Keratinocyte (primary cell): Measurements from ENCODE around the gene CLEC17A. TPM values are rescaled to one million over a fixed set of nuclear protein-coding genes. Genes with fewer than 3 reads are reported as not detected.

ENCODE experiments used
- DNase-seq: peaks from one replicate; pipeline ENCODE4 v3.0.0-alpha.2; 2011; ENCODE audit warnings: low read depth, missing footprints, low spot score
- FAIRE-seq: peaks from 2 replicates; lab custom pipeline; 2011; peaks lifted over from hg19 to GRCh38; lab: Jason Lieb, UNC
- H2AFZ ChIP-seq: 2 replicates; pipeline ENCODE4 v1.6.0; 2012; ENCODE audit warnings: low read length, control low read depth, inconsistent platforms; ENCODE audit not compliant: control insufficient read depth
- H3K27ac ChIP-seq: 2 replicates; pipeline ENCODE4 v1.5.1; 2011; ENCODE audit warnings: low read length; ENCODE audit not compliant: control insufficient read depth, insufficient read depth
- H3K27me3 ChIP-seq: 3 replicates; pipeline ENCODE4 v1.6.0; 2011; ENCODE audit warnings: low read length; ENCODE audit not compliant: control insufficient read depth, insufficient read depth; ENCODE audit errors: extremely low read depth
- H3K36me3 ChIP-seq, 2 experiments: 2 replicates in 1 of 2; 3 replicates in 1 of 2; pipeline ENCODE4 v1.5.1; 2011; ENCODE audit warnings: low read length in 2 of 2, mild to moderate bottlenecking in 1 of 2; ENCODE audit not compliant: control insufficient read depth in 2 of 2, insufficient read depth in 2 of 2; ENCODE audit errors: extremely low read depth in 1 of 2
- H3K4me1 ChIP-seq: 3 replicates; pipeline ENCODE4 v1.5.1; 2011; ENCODE audit warnings: low read length; ENCODE audit not compliant: control insufficient read depth, insufficient read depth; ENCODE audit errors: extremely low read depth
- H3K4me2 ChIP-seq: 3 replicates; pipeline ENCODE4 v1.6.0; 2011; ENCODE audit warnings: low read depth, low read length; ENCODE audit not compliant: control insufficient read depth, insufficient read depth; ENCODE audit errors: extremely low read depth
- H3K4me3 ChIP-seq, 3 experiments: fragments of 200-600 bp in 1 of 3; sonication (generic) in 1 of 3; 2 replicates in 2 of 3; 3 replicates in 1 of 3; pipeline ENCODE4 v1.5.1; 2011 to 2016; ENCODE audit warnings: low read length in 3 of 3, mild to moderate bottlenecking in 3 of 3, control low read depth in 2 of 3, inconsistent platforms in 1 of 3, low read depth in 1 of 3, mixed read lengths in 1 of 3, mixed run types in 1 of 3, moderate library complexity in 1 of 3; ENCODE audit not compliant: control insufficient read depth in 2 of 3, insufficient read depth in 2 of 3; ENCODE audit errors: extremely low read depth in 1 of 3
- H3K79me2 ChIP-seq: 2 replicates; pipeline ENCODE4 v1.6.0; 2012; ENCODE audit warnings: low read length; ENCODE audit not compliant: control insufficient read depth, insufficient read depth
- H3K9ac ChIP-seq: 3 replicates; pipeline ENCODE4 v1.6.0; 2011; ENCODE audit warnings: low read length; ENCODE audit not compliant: control insufficient read depth, insufficient read depth; ENCODE audit errors: extremely low read depth
- H3K9me1 ChIP-seq: 3 replicates; pipeline ENCODE4 v1.6.0; 2011; ENCODE audit warnings: low read length; ENCODE audit not compliant: control insufficient read depth, insufficient read depth; ENCODE audit errors: extremely low read depth
- H3K9me3 ChIP-seq: 2 replicates; pipeline ENCODE4 v1.5.1; 2012; ENCODE audit warnings: low read depth, low read length; ENCODE audit not compliant: control insufficient read depth
- H4K20me1 ChIP-seq: 3 replicates; pipeline ENCODE4 v1.6.0; 2011; ENCODE audit warnings: low read length; ENCODE audit not compliant: control insufficient read depth, insufficient read depth; ENCODE audit errors: extremely low read depth
- EZH2 ChIP-seq: IDR thresholded peaks from one replicate; pipeline ENCODE4 v1.6.1; 2012; ENCODE audit warnings: inconsistent platforms, mild to moderate bottlenecking, low read length, moderate library complexity
- dilution Hi-C: fragments of 300-500 bp; cut with MboI; formaldehyde crosslinking; loops from one replicate; pipeline ENCODE4 v1.7.0; 2020; ENCODE audit warnings: low sequenced_read_pairs; ENCODE audit not compliant: extremely low pct_ligation_motif_present
- polyA plus RNA-seq, 5 experiments: library from polyadenylated mRNA; depleted of rRNA in 3 of 5; stranded (reverse) in 3 of 5; stranded (forward) in 1 of 5; unstranded in 1 of 5; fragments of >200 nt; gene quantifications; 1 replicate in 1 of 5; 2 replicates in 3 of 5; 3 replicates in 1 of 5; pipeline versions ENCODE4 v1.2.1 to v1.2.3, GENCODE V29; 2011 to 2012; ENCODE audit warnings: missing spikeins in 2 of 5, low read depth in 1 of 5, low replicate concordance in 1 of 5
- TF ChIP-seq, protein P1 (sequence below), 3 experiments: IDR thresholded peaks in 1 of 3; conservative IDR thresholded peaks in 1 of 3; optimal IDR thresholded peaks in 1 of 3; 2 replicates in 2 of 3; 3 replicates in 1 of 3; pipeline versions ENCODE3 to v1.5.1; 2011; ENCODE audit warnings: low read length in 3 of 3, mild to moderate bottlenecking in 3 of 3, moderate library complexity in 2 of 3, control low read depth in 1 of 3, inconsistent platforms in 1 of 3; ENCODE audit not compliant: insufficient read depth in 2 of 3; ENCODE audit errors: extremely low read depth in 1 of 3

CLEC17A gene
- polyA plus RNA-seq, 1 donor (not counting 4 experiments of a cell fraction or from before 2014, with no cell fraction given), result not detected

DNA sequence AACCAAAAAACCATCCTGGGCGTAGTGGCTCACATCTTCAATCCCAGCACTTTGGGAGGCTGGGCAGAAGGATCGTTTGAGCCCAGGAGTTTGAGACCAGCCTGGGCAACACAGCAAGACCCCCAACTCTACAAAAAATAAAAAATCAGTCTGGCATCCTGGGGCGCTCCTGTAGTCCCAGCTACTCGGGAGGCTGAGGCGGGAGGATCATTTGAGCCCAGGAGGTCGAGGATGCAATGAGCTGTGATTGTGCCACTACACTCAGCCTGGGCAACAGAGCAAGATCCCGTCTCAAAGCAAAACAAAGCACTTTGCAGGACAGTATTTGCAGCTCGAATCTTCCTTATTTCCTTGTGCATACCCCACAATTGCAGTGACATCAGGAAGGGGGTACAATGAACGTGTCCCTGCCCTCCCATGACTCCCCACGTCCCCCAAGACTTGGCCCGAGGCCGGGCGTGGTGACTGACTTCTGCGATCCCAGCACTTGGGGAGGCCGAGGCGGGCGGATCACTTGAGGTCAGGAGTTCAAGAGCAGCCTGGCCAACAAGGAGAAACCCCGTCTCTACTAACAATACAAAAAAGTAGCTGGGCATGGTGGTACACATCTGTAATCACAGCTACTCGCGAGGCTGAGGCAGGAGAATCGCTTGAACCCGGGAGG lies 11.9 kb upstream of the CLEC17A start:
- Histone ChIP-seq H3K4me3 (peak overlapping the region; percentile 98 to 100 (median 99)), H4K20me1 (no peaks in the 10 kb centered on the region), H3K4me2 (peak overlapping the region; percentile 97), H2AFZ (peak overlapping the region; percentile 97), H3K4me1 (peaks cover 12% of the 10 kb centered on the region), H3K36me3 (peaks cover 4% of the 10 kb centered on the region in 2 experiments), H3K27me3 (no peaks in the 10 kb centered on the region), H3K27ac (peak overlapping the region; percentile 78), H3K9me3 (no peaks in the 10 kb centered on the region), H3K79me2 (peaks cover 37% of the 10 kb centered on the region), H3K9me1 (no peaks in the 10 kb centered on the region), H3K9ac (peak overlapping the region; percentile 96)
- no peak for DNase-seq
- dilution Hi-C loops, result no loop called here
- no peak for FAIRE-seq
- no peak for TF ChIP-seq EZH2
- TF ChIP-seq, protein P1, sequence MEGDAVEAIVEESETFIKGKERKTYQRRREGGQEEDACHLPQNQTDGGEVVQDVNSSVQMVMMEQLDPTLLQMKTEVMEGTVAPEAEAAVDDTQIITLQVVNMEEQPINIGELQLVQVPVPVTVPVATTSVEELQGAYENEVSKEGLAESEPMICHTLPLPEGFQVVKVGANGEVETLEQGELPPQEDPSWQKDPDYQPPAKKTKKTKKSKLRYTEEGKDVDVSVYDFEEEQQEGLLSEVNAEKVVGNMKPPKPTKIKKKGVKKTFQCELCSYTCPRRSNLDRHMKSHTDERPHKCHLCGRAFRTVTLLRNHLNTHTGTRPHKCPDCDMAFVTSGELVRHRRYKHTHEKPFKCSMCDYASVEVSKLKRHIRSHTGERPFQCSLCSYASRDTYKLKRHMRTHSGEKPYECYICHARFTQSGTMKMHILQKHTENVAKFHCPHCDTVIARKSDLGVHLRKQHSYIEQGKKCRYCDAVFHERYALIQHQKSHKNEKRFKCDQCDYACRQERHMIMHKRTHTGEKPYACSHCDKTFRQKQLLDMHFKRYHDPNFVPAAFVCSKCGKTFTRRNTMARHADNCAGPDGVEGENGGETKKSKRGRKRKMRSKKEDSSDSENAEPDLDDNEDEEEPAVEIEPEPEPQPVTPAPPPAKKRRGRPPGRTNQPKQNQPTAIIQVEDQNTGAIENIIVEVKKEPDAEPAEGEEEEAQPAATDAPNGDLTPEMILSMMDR (optimal IDR thresholded peaks at IDR 0.05 in 1 of 3, IDR thresholded peaks at IDR 0.05 in 1 of 3, conservative IDR thresholded peaks at IDR 0.05 in 1 of 3; ENCODE audit: extremely low read depth in 1 of 3, insufficient read depth in 2 of 3, low read length in 3 of 3), result no peak

DNA sequence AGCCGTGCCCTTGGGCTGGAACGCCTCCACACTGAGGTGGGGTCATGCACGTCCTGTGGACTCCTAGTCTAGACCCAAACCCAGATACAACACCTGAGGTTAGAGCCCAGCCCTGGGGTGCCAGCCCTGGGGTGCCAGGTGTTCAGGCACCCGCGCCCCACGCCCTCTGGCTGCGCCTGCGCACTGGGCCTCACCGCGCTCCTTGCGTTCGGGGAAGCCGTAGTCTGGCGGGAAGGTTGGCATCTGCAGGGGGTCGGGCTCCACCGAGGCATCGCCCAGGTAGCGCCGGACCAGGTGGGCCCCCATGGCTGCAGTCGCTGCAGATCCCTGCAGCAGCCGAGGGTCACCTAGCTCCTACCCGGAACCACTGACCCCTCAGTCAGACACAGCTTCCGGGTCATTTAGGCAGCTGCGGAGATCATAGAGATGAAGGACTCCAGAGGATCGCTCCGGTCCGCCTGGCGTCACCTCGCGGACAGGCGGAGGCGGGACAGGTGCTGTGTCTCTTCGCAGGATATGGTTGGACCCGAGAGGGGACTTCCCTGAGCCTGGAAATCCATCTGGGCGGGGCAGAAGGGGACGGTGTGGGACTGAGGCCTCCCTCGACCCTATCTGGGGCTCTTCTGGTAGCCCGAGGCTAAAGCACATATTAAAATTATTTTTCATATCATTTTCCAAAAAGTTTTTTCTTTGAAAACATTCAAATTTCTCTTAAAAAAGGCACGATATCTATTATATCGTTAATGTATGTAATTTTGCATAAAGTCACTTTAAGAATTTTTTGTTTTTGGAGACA lies 11.0 kb upstream of the CLEC17A start, which contains the start of gene NDUFB7:
Gene NDUFB7, minus strand, starts transcription at position 372 of the 796 bp plus-strand sequence. Its CDS starts 66 bp downstream, at position 306.
- H3K4me3 ChIP-seq, result peak within 1 kb of the TSS; percentile 98 to 100 (median 99)
- peak within 1 kb of the TSS; percentile 97 for H3K4me2 ChIP-seq
- H3K9me3 ChIP-seq, result no peaks in the 10 kb centered on the region
- TF ChIP-seq EZH2, result no peak
- TF ChIP-seq, protein P1 (optimal IDR thresholded peaks at IDR 0.05 in 1 of 3, IDR thresholded peaks at IDR 0.05 in 1 of 3, conservative IDR thresholded peaks at IDR 0.05 in 1 of 3; ENCODE audit: extremely low read depth in 1 of 3, insufficient read depth in 2 of 3, low read length in 3 of 3), result peak; percentile 79 to 97 (median 88)
- DNase-seq, result peak; percentile 63
- peak within 1 kb of the TSS; percentile 96 for H3K9ac ChIP-seq
- H2AFZ ChIP-seq, result peak within 1 kb of the TSS; percentile 97
- dilution Hi-C loops, result no loop called here
- no peaks in the 10 kb centered on the region for H4K20me1 ChIP-seq
- H3K79me2 ChIP-seq, result peaks cover 37% of the 10 kb centered on the region
- peak within 1 kb of the TSS; percentile 78 for H3K27ac ChIP-seq
- peaks cover 2 to 4% of the 10 kb centered on the region in 2 experiments for H3K36me3 ChIP-seq
- H3K4me1 ChIP-seq, result peaks cover 12% of the 10 kb centered on the region
- FAIRE-seq, result peak; percentile 49
- no peaks in the 10 kb centered on the region for H3K9me1 ChIP-seq
- H3K27me3 ChIP-seq, result no peaks in the 10 kb centered on the region
